Measurements from ENCODE around the gene FRMD1.

FRMD1 gene

GRCh38 chr6:168040856-168041496, 38.0 kb downstream of the FRMD1 start:
- no peak for DNase-seq

GRCh38 chr6:168039849-168040248, 39.2 kb downstream of the FRMD1 start:
- no peak for DNase-seq

- DNase-seq, result no peak
Observed at GRCh38 chr6:168039301-168039700, 39.7 kb downstream of the FRMD1 start.

- DNase-seq, result no peak
Observed at GRCh38 chr6:168038576-168039140, 40.4 kb downstream of the FRMD1 start.

- DNase-seq, result no peak
Observed at GRCh38 chr6:168037856-168038255, 41.2 kb downstream of the FRMD1 start.

GRCh38 chr6:168037242-168037641, 41.8 kb downstream of the FRMD1 start:
- no peak for DNase-seq

GRCh38 chr6:168035661-168036545, 43.1 kb downstream of the FRMD1 start:
- DNase-seq, result peak; percentile 48

GRCh38 chr6:168035098-168035660, 43.8 kb downstream of the FRMD1 start:
- peak; percentile 6 for DNase-seq

- DNase-seq, result no peak
Observed at GRCh38 chr6:168034537-168034936, 44.5 kb downstream of the FRMD1 start.

- no peak for DNase-seq
Observed at GRCh38 chr6:168033791-168034190, 45.2 kb downstream of the FRMD1 start.

GRCh38 chr6:168032005-168032760, 46.8 kb downstream of the FRMD1 start:
- DNase-seq, result no peak

- no peak for DNase-seq
Observed at GRCh38 chr6:168031411-168031971, 47.5 kb downstream of the FRMD1 start.

GRCh38 chr6:168030908-168031307, 48.1 kb downstream of the FRMD1 start:
- no peak for DNase-seq

GRCh38 chr6:168030218-168030746, 48.7 kb downstream of the FRMD1 start:
- DNase-seq, result no peak

GRCh38 chr6:168029459-168030217, 49.4 kb downstream of the FRMD1 start:
- no peak for DNase-seq

- no peak for DNase-seq
Observed at GRCh38 chr6:168028181-168028580, 50.8 kb downstream of the FRMD1 start.

- DNase-seq, result no peak
Observed at GRCh38 chr6:168027521-168027920, 51.5 kb downstream of the FRMD1 start.

- no peak for DNase-seq
Observed at GRCh38 chr6:168026925-168027324, 52.1 kb downstream of the FRMD1 start.

- DNase-seq, result no peak
Observed at GRCh38 chr6:168025831-168026710, 52.9 kb downstream of the FRMD1 start.

- DNase-seq, result no peak
Observed at GRCh38 chr6:168024951-168025510, 54.0 kb downstream of the FRMD1 start.
